NOMO-1 (cell line): ENCODE results near the gene PARP3.
"Not testable (repeated sequence)": the region's sequence is repeated elsewhere in the genome, so short reads cannot be mapped to it uniquely, and the experiment has no call there.

Source experiments
- DNase-seq, 2 experiments: peaks; one replicate each; lab custom pipeline; 2025; ENCODE audit not compliant: unreplicated experiment in 2 of 2; lab: John Stamatoyannopoulos, UW

PARP3 gene

GRCh38 chr3:51983578-51984268 is 41.6 kb downstream of the PARP3 start:
- peak in 1 of 2 experiments; percentile 45 for DNase-seq

GRCh38 chr3:51984269-51984647 is 42.1 kb downstream of the PARP3 start:
- DNase-seq, result no peak

- no peak for DNase-seq
Measured at GRCh38 chr3:51985063-51985462, 42.9 kb downstream of the PARP3 start.

- DNase-seq, result no peak
Measured at GRCh38 chr3:51986010-51986947, 44.1 kb downstream of the PARP3 start.

GRCh38 chr3:51987568-51987967 is 45.4 kb downstream of the PARP3 start:
- no peak for DNase-seq

- no peak for DNase-seq
Measured at GRCh38 chr3:51988286-51989146, 46.4 kb downstream of the PARP3 start.

GRCh38 chr3:51990501-51990971 is 48.4 kb downstream of the PARP3 start:
- not testable (repeated sequence) for DNase-seq

- no peak for DNase-seq
Measured at GRCh38 chr3:51992017-51992682, 50.0 kb downstream of the PARP3 start.

- not testable (repeated sequence) for DNase-seq
Measured at GRCh38 chr3:51993657-51994056, 51.5 kb downstream of the PARP3 start.

GRCh38 chr3:51994530-51994929 is 52.4 kb downstream of the PARP3 start:
- DNase-seq, result no peak

GRCh38 chr3:51995346-51996163 is 53.4 kb downstream of the PARP3 start, which contains the start of gene RPL29:
TSS of gene RPL29 (minus strand) at chr3:51995895. CDS start at chr3:51995461, 434 bp downstream.
- DNase-seq, result peak; percentile 93 to 95

GRCh38 chr3:51997172-51997571 is 55.0 kb downstream of the PARP3 start:
- no peak for DNase-seq

GRCh38 chr3:51997935-51998596 is 55.9 kb downstream of the PARP3 start:
- DNase-seq, result no peak
